ENCODE results near the gene SCFD2.
"Not testable (repeated sequence)": the region's sequence is repeated elsewhere in the genome, so short reads cannot be mapped to it uniquely, and the experiment has no call there.

DNA sequence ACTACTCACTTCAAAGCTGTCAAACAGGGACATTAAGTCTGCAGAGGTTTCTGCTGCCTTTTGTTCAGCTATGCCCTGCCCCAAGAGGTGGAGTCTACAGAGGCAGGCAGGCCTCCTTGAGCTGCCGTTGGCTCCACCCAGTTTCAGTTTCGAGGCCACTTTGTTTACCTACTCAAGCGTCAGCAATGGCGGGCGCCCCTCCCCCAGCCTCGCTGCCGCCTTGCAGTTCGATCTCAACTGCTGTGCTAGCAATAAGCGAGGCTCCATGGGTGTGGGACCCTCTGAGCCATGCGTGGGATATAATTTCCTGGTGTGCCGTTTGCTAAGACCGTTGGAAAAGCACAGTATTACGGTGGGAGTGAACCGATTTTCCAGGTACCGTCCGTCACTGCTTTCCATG lies 146.7 kb downstream of the SCFD2 start:
- TF ChIP-seq, protein P1, sequence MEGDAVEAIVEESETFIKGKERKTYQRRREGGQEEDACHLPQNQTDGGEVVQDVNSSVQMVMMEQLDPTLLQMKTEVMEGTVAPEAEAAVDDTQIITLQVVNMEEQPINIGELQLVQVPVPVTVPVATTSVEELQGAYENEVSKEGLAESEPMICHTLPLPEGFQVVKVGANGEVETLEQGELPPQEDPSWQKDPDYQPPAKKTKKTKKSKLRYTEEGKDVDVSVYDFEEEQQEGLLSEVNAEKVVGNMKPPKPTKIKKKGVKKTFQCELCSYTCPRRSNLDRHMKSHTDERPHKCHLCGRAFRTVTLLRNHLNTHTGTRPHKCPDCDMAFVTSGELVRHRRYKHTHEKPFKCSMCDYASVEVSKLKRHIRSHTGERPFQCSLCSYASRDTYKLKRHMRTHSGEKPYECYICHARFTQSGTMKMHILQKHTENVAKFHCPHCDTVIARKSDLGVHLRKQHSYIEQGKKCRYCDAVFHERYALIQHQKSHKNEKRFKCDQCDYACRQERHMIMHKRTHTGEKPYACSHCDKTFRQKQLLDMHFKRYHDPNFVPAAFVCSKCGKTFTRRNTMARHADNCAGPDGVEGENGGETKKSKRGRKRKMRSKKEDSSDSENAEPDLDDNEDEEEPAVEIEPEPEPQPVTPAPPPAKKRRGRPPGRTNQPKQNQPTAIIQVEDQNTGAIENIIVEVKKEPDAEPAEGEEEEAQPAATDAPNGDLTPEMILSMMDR (IDR thresholded peaks at IDR 0.05): not testable (repeated sequence)
- TF ChIP-seq POLR2AphosphoS5, POLR2A (IDR thresholded peaks at IDR 0.05): not testable (repeated sequence)

Data from sigmoid colon (tissue), 4 donors.